GM10248 (cell line): ENCODE measurements around the gene PGLYRP3.

Experiments used
- CTCF ChIA-PET: fragments of 300-600 bp; sonication (Branson Sonifier 250); formaldehyde crosslinking; extraction: SDS; loops from one replicate; lab custom pipeline; 2021; ENCODE audit warnings: antibody characterized with exemption; lab: Yijun Ruan, JAX
- POLR2A ChIA-PET: fragments of 350-650 bp; sonication (Branson Sonifier 250); formaldehyde crosslinking; extraction: SDS; loops from one replicate; lab custom pipeline; 2020; ENCODE audit warnings: antibody characterized with exemption; lab: Yijun Ruan, JAX
- DNase-seq: peaks from one replicate; pipeline ENCODE4 v3.0.0; 2012; ENCODE audit errors: extremely low spot score
- CTCF ChIP-seq: IDR thresholded peaks from 2 replicates; pipeline ENCODE4 v1.5.1; 2012; ENCODE audit warnings: mild to moderate bottlenecking, low read depth; ENCODE audit errors: extremely low read depth, missing control alignments, control extremely low read depth

PGLYRP3 gene

GRCh38 chr1:153343811-153344717 lies 31.3 kb upstream of the PGLYRP3 start:
- TF ChIP-seq CTCF: no peak
- CTCF ChIA-PET: interaction anchor here (1.0 to 5.1 kb wide), 7 partner anchors 7 to 152 kb away, joined by 3 to 57 read pairs (median 5); partner anchors contain the start of gene S100A9
- POLR2A ChIA-PET: no interaction called here
- DNase-seq: no peak

- POLR2A ChIA-PET: no interaction called here
- no peak for DNase-seq
- TF ChIP-seq CTCF: no peak
- CTCF ChIA-PET: interaction anchor here (0.7 to 5.1 kb wide), 7 partner anchors 10 to 152 kb away, joined by 3 to 57 read pairs (median 3); partner anchors contain the start of gene S100A9
Observed at GRCh38 chr1:153343040-153343681, 30.4 kb upstream of the PGLYRP3 start.

DNA sequence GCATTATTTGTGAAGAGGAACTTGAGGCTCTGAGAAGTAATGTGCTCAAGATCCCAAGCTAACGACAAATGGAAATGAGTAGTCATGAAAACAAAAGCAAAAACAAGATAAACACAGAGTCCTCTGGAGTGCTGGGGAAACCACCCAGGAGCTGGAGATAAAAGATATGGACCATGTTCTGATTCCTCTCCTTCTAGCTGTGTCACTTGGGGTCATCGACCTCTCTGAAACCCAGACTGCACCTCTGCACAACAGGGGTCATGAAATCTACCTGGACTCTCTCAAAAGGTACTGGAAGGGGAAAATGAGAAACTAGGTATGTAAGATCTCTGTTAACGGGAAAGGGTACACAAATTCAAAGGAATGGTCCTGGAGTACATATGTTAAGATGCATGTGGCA lies 29.4 kb upstream of the PGLYRP3 start:
- ChIA-PET CTCF (interaction anchor here (0.7 to 5.1 kb wide), 5 partner anchors 11 to 153 kb away, joined by 3 to 57 read pairs (median 3); partner anchors contain the start of genes PGLYRP3 and S100A9), POLR2A (no interaction called here)
- no peak for TF ChIP-seq CTCF
- no peak for DNase-seq

- CTCF ChIA-PET: interaction anchor here (0.7 to 5.1 kb wide), 3 partner anchors 12 to 154 kb away, joined by 3 to 57 read pairs (median 3); partner anchors contain the start of gene PGLYRP3
- no peak for TF ChIP-seq CTCF
- no peak for DNase-seq
- POLR2A ChIA-PET: no interaction called here
Observed at GRCh38 chr1:153341431-153341934, 28.7 kb upstream of the PGLYRP3 start.

- POLR2A ChIA-PET: no interaction called here
- CTCF ChIA-PET: interaction anchor here (5.1 kb wide), 1 partner anchor 13 kb away, joined by 57 read pairs; no protein-coding TSS in a partner anchor
- no peak for DNase-seq
- no peak for TF ChIP-seq CTCF
Observed at GRCh38 chr1:153340356-153340755, 27.6 kb upstream of the PGLYRP3 start.

DNA sequence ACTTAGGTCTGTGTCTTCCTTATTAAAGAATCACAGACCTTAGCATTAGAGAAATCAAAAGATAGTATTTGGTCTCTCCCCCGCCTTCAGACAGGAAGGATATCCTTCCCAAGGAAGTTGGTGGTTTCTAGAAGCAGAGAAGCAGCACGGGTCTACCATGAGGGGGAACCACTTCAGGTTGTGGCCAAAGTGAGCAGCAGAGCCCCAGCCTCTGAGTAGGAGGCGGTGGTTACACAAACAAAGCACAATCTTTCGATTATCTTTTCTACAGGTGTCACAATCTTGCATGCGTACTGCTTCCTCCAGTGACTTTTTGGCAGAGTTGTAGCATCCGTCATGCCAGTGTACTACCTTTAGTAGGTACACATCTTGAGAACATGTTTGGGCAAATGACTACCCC lies 27.1 kb upstream of the PGLYRP3 start:
- no peak for DNase-seq
- TF ChIP-seq CTCF: no peak
- CTCF ChIA-PET: no interaction called here
- POLR2A ChIA-PET: no interaction called here
